Epidermal melanocyte (primary cell): ENCODE measurements around the gene SPEG.
A peak's percentile ranks its signal among the peaks of the same experiment; 100 is the strongest.
"Not testable (repeated sequence)": the region's sequence is repeated elsewhere in the genome, so short reads cannot be mapped to it uniquely, and the experiment has no call there.

Source experiments
- DNase-seq: peaks from one replicate; pipeline ENCODE4 v3.0.0; 2011; ENCODE audit warnings: low spot score; ENCODE audit not compliant: insufficient read length

The SPEG gene

GRCh38 chr2:219434718-219435525, at the start of gene SPEG:
Gene SPEG, plus strand, starts transcription at chr2:219434843. Its CDS starts 135 bp downstream, at chr2:219434978.
- DNase-seq = no peak

DNA sequence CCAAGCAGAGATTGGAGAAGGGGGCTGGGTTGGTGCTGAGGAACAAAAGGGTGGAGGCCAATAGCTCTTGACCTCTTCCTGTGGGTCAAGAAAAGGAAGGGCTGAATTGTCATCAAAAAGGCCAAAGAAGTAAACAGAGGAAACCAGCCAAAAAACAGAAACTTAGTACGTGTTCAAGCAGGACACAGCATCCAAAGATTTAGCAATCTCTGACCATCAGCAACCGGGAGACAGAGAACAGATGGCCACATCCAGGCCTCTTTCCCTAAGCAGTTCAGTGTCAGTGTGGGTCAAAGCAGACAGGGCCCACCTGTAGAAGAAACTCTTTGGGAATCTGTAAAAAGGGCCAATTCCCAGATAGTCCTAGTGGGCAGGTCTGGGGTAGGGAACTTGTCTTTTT, 49.8 kb upstream of the SPEG start:
- DNase-seq = no peak

- DNase-seq = no peak
These were observed 48.6 kb upstream of the SPEG start for GRCh38 chr2:219385958-219386520.

- no peak for DNase-seq
These were observed 47.9 kb upstream of the SPEG start for GRCh38 chr2:219386532-219387280.

GRCh38 chr2:219387306-219388120, 47.1 kb upstream of the SPEG start, which contains the start of gene DNPEP:
Gene DNPEP, minus strand, starts transcription at chr2:219387912. Its CDS starts 118 bp downstream, at chr2:219387794.
- DNase-seq = peak; percentile 72

DNA sequence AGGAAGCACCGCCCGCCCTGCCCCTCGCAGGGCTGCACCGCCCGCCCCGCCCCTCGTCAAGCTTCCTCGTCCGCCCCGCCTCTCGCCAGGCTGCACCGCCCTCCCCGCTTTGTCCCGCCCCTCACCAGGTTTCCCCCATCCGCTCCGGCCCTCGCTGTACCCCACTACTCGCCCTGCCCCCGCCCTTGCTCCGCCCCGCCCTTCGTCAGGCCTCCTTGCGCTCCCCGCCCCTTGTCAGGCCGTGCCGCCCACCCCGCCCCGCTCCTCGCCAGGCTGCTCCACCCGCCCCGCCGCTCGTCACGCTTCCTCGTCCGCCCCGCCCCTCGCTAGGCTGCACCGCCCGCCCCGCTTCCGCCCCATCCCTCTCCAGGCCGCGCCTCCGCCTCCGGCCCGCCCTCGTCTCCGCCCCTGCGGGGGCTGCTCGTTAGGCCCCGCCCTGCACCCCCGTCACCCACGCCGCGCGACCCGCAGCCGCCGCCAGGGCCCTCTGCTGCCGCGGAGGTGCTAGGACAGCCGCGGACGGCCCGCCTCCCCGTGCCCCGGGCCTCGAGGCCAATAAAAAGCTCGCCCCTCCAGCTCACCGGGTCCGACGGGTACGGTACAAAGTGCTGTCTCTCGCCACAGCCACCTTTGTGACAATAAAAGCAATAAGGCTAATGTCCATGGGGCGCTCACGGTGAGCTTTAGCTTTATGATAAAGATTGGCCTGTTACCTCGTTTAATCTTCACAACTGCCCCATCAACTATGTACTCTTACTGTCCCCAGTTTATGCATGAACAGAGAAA, 46.3 kb upstream of the SPEG start:
- peak; percentile 81 for DNase-seq

DNA sequence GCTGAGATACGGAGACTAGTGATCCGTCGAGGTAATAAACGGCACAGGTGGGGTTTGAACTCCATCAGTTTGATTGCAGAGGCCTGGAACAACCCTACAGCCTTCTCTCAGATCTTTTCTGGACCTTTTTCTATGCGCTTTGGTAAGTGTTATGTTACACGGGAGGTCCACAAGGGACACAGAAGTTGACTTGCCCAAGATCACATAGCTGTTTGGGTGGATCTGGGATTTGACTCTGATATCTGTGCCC, 45.8 kb upstream of the SPEG start:
- DNase-seq = no peak

- DNase-seq = no peak
These were observed 41.9 kb upstream of the SPEG start for GRCh38 chr2:219392754-219393153.

DNA sequence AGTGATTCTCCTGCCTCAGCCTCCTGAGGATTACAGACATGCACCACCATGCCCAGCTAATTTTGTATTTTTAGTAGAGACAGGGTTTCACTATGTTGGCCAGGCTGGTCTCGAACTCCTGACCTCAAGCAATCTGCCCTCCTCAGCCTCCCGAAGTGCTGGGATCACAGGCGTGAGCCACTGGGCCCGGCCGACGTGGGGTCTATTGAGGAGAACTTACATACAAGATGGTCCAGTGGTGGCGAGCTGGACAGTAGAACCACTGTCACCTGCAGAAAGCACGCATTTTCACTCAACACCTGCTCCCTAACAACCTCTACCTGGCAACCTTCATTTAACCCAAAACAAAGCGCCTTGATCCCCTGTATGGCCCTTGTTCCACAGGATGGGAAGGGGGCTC, 39.6 kb upstream of the SPEG start:
- DNase-seq = not testable (repeated sequence)

DNA sequence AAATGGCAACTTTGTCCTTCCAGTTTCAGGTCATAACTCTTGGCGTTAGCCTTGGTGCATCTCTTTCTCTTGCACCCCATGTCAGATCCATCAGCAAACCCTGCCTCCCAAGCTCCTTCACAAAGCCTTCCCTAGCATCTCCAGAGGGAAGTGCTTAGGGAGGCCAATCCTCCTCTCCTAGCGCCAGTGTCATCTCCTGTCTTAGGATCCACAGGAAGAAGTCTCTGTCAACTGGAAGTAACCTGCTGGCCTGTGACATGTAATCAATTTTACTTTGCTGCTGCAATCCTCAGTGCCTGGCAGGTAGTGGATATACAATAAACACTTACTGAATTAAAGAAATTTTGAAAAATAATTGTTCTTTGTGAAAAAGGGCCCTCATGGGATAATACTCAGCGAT, 39.0 kb upstream of the SPEG start:
- DNase-seq = no peak

GRCh38 chr2:219396863-219397457, 37.7 kb upstream of the SPEG start:
- no peak for DNase-seq

- DNase-seq = no peak
These were observed 35.8 kb upstream of the SPEG start for GRCh38 chr2:219398721-219399363.

GRCh38 chr2:219399716-219400478, 34.7 kb upstream of the SPEG start:
- DNase-seq = no peak

- DNase-seq = no peak
These were observed 34.1 kb upstream of the SPEG start for GRCh38 chr2:219400562-219400961.

GRCh38 chr2:219401606-219402005, 33.0 kb upstream of the SPEG start:
- DNase-seq = no peak

DNA sequence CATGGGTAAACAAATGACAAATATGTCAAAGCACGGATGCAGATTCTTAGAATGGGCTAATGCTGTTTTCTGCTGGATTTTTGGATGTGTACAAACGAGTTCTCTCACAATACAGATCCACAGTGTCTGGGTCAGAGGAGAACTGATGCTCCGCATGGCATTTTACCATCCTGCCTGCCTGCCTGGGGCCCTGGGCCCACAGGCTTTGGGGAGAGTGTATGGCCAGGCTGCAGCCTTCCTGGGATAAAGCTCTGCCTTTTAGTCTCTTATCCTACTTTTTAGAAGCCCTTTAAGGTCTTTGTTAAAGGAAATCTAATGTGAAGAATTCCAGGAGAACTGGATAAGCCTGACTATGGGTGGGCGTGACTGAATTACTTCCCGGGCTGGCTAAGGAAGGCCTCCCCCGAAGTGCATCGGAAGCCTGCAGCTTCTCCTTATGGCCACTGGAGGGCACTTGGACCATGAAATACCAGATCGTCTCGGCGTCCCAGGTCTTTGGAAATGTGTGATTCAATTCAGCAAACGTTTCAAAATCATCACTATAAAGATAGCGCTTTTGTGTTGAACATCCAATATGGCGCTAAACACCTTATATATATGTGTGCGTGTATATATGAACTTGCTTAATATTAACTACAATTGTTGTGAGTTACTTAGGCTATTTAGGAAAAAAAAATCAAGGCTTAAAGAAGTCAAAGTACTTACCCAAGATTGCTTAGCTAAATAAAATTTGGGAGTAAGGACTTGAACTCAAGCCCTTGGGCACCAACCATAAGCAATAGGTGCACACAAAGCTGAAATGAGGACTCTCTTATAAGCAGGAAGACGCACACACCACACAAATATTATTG, 31.8 kb upstream of the SPEG start:
- DNase-seq = peak; percentile 84

DNA sequence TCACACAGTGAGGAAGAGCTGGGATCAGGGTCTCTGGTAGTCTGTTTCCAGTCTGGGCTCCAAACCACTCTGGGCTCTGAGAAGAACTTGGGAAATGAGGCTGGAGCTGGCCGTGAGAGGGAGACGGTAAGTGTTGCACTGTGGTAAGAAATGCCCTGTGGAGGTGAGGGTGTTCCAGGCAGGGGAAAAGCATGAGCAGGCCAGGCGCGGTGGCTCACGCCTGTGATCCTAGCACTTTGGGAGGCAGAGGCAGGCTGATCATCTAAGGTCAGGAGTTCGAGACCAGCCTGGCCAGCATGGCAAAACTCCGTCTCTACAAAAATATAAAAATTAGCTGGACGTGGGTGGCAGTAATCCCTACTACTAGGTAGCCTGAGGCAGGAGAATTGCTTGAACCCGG, 30.8 kb upstream of the SPEG start:
- no peak for DNase-seq

DNA sequence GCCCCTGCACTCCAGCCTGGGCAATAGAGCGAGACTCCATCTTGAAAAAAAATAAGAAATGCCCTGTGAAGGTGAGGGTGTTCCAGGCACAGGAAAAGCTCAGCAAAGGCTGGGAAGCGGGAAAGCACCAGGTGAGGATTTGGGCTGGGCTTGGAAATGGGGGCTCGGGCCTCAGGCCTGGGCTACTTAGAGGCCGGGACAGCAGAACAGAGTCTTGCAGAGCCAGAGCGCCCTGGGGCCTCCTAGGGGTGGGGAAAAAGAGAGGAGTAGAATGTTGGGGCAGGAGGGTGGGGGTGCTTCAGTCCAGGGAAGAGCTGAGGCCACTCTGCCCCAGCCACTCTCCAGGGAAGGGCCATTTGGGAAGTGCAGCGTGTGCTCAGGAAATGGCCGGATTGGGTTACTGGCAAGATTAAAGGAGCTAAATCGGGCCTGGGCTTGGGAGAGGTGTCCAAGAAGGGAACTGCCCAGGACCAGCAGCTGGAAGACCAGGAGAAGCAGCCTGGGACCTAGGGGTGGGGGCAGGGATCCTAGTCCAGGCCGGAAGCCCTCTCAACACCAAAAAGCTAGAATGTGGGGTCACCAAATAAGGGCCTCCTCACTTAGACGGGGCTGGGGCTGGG, 30.2 kb upstream of the SPEG start:
- no peak for DNase-seq
